K562 (cell line): Measurements from ENCODE around the gene IL17REL. TPM values are rescaled to one million over a fixed set of nuclear protein-coding genes. Genes with fewer than 3 reads are reported as not detected.
A peak's percentile ranks its signal among the peaks of the same experiment; 100 is the strongest.

Source experiments
- CHCHD3 ChIP-seq: fragments of 250-450 bp; sonication (Bioruptor Pico); IDR thresholded peaks from 2 replicates; pipeline ENCODE4 v2.1.2; 2022; ENCODE audit warnings: mild to moderate bottlenecking
- MCM3 ChIP-seq: fragments of 450-650 bp; IDR thresholded peaks from 2 replicates; pipeline ENCODE4 v1.6.1; 2016
- MGA ChIP-seq: fragments of 450-650 bp; IDR thresholded peaks from 2 replicates; pipeline ENCODE4 v1.6.1; 2016; ENCODE audit warnings: mild to moderate bottlenecking, moderate library complexity
- MYBL2 ChIP-seq, 2 experiments: fragments of 450-650 bp in 1 of 2; sonication (generic) in 1 of 2; formaldehyde crosslinking in 1 of 2; IDR thresholded peaks; 2 replicates each; pipeline versions ENCODE4 v1.6.1 to v1.8.1; 2017 to 2022; ENCODE audit warnings: borderline replicate concordance in 1 of 2, inconsistent platforms in 1 of 2, low read depth in 1 of 2, mild to moderate bottlenecking in 1 of 2, missing genetic modification reagents in 1 of 2, moderate library complexity in 1 of 2
- PTBP1 ChIP-seq: fragments of 200-400 bp; formaldehyde crosslinking; IDR thresholded peaks from 2 replicates; pipeline ENCODE4 v1.6.1; 2017; ENCODE audit warnings: low read depth, low read length
- TGIF2 ChIP-seq: sonication (generic); formaldehyde crosslinking; IDR thresholded peaks from 2 replicates; pipeline ENCODE4 v1.8.1; 2022; ENCODE audit warnings: mild to moderate bottlenecking, missing genetic modification reagents, moderate library complexity
- XRCC5 ChIP-seq: fragments of 200-400 bp; formaldehyde crosslinking; IDR thresholded peaks from 2 replicates; pipeline ENCODE4 v1.6.1; 2017; ENCODE audit warnings: low read depth, mild to moderate bottlenecking, low read length
- polyA plus RNA-seq, 8 experiments: library from polyadenylated mRNA; depleted of rRNA in 4 of 8; stranded (reverse) in 5 of 8; unstranded in 3 of 8; fragments of >200 nt; fragmentation: Nextera tagmentation in 2 of 8; fragmentation: Illumina TruSeq in 1 of 8; extraction: Ambion mirVana in 2 of 8; extraction: Trizol in 1 of 8; gene quantifications; 2 replicates each; pipeline versions ENCODE4 v1.2.1 to v1.2.3, GENCODE V29; 2011 to 2014; ENCODE audit warnings: inconsistent platforms in 1 of 8, missing spikeins in 1 of 8
- total RNA-seq, 7 experiments: library from RNA; depleted of rRNA in 6 of 7; stranded (reverse); fragments of >200 nt in 6 of 7; fragmentation: Illumina TruSeq in 2 of 7; extraction: Trizol in 2 of 7; gene quantifications; 2 replicates each; pipeline versions ENCODE4 v1.2.1 to v1.2.3, GENCODE V29; 2011 to 2021; ENCODE audit warnings: low replicate concordance in 1 of 7
- TF ChIP-seq, protein P1 (sequence below): fragments of 250-450 bp; sonication (Bioruptor Pico); IDR thresholded peaks from 2 replicates; pipeline ENCODE4 v1.4.0; 2020; ENCODE audit warnings: borderline replicate concordance
- TF ChIP-seq, protein P2 (sequence below): fragments of 450-650 bp; IDR thresholded peaks from 2 replicates; pipeline ENCODE4 v1.6.1; 2014; ENCODE audit warnings: low read depth, mild to moderate bottlenecking, moderate library complexity, borderline replicate concordance
- TF ChIP-seq, protein P3 (sequence below): fragments of 450-650 bp; IDR thresholded peaks from 2 replicates; pipeline ENCODE4 v1.6.1; 2017; ENCODE audit warnings: mild to moderate bottlenecking, moderate library complexity

The IL17REL gene
- total and polyA plus RNA-seq, 9 of the 15 experiments (the other 6 are each of a cell fraction or from before 2014, with no cell fraction given): 0.05 to 0.42 (median 0.11) TPM; not detected in 4

DNA sequence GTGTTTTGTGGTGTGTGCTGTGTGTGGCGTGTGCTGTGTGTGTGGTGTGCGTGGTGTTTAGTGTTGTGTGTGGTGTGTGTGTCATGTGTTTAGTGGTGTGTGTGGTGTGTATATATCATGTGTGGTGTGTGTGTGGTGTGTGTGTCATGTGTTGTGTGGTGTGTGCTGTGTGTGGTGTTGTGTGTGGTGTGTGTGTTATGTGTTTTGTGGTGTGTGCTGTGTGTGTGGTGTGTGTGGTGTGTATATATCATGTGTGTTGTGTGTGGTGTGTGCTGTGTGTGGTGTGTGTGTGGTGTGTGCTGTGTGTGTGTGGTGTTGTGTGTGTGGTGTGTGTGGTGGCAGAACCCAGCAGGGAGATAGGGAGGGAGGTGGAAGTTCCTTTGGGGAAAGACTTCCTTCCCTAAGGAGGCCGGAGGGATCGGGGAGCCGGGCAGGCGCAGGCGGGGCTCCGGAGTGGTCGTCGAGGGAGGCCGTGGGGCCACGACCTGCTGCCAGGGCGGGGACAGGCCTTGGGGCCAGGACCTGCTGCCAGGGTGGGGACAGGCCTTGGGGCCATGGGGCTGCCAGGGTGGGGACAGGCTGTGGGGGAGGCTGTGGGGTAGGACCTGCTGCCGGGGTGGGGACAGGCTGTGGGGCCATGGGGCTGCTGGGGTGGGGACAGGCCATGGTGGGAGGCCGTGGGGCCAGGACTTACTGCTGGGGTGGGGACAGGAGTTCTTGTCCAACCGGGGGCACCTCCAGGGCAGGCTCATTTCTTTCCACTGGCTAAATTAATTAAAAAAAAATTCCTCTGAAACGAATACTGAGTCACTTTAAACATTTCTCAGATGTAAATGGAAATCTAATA lies 36.8 kb downstream of the IL17REL start (continued):
- TF ChIP-seq, protein P1, sequence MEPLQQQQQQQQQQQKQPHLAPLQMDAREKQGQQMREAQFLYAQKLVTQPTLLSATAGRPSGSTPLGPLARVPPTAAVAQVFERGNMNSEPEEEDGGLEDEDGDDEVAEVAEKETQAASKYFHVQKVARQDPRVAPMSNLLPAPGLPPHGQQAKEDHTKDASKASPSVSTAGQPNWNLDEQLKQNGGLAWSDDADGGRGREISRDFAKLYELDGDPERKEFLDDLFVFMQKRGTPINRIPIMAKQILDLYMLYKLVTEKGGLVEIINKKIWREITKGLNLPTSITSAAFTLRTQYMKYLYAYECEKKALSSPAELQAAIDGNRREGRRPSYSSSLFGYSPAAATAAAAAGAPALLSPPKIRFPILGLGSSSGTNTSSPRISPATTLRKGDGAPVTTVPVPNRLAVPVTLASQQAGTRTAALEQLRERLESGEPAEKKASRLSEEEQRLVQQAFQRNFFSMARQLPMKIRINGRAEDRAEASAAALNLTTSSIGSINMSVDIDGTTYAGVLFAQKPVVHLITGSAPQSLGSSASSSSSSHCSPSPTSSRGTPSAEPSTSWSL (CRISPR knock-in tag): no peak
- no peak for TF ChIP-seq XRCC5
- TF ChIP-seq MGA: peak; percentile 16; the same call in 1 of the 2 replicates
- TF ChIP-seq, protein P2, sequence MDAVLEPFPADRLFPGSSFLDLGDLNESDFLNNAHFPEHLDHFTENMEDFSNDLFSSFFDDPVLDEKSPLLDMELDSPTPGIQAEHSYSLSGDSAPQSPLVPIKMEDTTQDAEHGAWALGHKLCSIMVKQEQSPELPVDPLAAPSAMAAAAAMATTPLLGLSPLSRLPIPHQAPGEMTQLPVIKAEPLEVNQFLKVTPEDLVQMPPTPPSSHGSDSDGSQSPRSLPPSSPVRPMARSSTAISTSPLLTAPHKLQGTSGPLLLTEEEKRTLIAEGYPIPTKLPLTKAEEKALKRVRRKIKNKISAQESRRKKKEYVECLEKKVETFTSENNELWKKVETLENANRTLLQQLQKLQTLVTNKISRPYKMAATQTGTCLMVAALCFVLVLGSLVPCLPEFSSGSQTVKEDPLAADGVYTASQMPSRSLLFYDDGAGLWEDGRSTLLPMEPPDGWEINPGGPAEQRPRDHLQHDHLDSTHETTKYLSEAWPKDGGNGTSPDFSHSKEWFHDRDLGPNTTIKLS: no peak
- TF ChIP-seq PTBP1: no peak
- no peak for TF ChIP-seq MYBL2 (IDR thresholded peaks at IDR 0.05; ENCODE audit: low read depth)
- TF ChIP-seq MYBL2 (CRISPR knock-in tag; IDR thresholded peaks at IDR 0.05; ENCODE audit: borderline replicate concordance): no peak
- TF ChIP-seq MCM3: no peak
- TF ChIP-seq TGIF2 (CRISPR knock-in tag): no peak
- TF ChIP-seq, protein P3, sequence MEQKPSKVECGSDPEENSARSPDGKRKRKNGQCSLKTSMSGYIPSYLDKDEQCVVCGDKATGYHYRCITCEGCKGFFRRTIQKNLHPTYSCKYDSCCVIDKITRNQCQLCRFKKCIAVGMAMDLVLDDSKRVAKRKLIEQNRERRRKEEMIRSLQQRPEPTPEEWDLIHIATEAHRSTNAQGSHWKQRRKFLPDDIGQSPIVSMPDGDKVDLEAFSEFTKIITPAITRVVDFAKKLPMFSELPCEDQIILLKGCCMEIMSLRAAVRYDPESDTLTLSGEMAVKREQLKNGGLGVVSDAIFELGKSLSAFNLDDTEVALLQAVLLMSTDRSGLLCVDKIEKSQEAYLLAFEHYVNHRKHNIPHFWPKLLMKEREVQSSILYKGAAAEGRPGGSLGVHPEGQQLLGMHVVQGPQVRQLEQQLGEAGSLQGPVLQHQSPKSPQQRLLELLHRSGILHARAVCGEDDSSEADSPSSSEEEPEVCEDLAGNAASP: no peak
- TF ChIP-seq CHCHD3 (CRISPR knock-in tag): no peak
